D341Med (cell line): ENCODE results near the gene ZNF264.
A peak's percentile ranks its signal among the peaks of the same experiment; 100 is the strongest.
"Not testable (repeated sequence)": the region's sequence is repeated elsewhere in the genome, so short reads cannot be mapped to it uniquely, and the experiment has no call there.

Experiments
- DNase-seq: peaks from one replicate; pipeline ENCODE4 v3.0.0; 2012; ENCODE audit warnings: low spot score

The ZNF264 gene

DNA sequence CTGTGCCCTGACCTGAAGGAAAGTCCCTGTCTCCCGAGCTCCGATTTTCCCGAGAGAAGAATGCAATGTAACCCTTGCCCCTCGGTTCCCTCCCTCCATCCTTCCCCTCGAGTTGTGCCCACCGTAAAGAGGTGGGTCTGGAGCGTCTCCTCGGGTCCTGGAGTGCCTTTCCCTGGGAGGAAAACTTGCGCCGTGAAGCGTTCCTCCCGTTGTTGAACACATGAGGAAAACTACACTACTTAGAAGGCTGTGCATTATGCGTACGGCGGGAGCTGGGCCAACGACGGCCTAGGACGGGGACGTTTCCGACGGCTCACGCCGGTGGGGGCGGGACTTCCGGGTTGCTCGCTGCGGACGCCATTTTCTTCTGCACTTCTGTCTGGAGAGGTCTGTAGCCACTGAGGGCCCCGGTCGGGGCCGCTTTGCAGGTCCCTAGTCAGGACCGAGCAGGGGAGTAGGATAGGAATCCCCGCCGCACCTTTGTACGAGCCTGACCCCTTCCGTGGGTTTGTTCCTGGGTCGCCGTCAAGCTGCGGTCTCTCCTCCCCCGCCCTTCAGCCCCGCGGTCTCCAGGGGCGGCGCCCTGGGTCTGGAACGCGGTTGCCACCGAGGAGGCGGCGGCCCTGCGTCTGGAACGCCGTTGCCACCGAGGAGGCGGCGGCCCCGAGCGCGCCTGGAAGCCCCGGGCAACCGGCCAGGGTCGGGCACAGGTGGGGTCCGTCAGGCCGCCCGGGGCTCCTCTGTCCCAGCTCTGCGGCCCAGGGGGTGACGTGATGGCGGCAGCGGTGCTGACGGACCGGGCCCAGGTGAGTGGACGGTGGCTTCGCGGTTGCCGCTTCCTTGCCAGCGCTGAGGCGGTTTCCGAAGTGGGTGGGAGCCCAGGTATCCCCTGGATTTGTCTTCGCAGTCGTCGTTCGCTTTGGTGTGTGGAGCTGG lies at the start of gene ZNF264:
TSS of gene ZNF264 (plus strand) at position 360 of the 936 bp plus-strand sequence. CDS start at position 774, 414 bp downstream.
- DNase-seq, result peak; percentile 96

DNA sequence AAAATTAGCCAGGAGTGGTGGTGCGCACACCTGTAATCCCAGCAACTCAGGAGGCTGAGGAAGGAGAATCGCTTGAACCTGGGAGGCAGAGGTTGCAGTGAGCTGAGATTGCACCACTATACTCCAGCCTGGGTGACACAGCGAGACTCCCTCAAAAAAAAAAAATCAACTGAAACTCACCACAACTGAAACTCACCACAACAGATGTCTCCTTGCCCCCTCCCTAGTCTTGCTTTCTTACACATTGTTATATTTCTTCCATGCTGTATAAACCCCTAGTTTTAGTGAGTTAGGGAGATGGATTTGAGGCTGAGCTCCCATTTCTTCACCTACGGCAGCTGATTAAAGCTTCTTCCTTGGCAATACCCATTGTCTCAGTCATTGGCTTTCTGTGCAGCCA lies 49.6 kb upstream of the ZNF264 start:
- no peak for DNase-seq

DNA sequence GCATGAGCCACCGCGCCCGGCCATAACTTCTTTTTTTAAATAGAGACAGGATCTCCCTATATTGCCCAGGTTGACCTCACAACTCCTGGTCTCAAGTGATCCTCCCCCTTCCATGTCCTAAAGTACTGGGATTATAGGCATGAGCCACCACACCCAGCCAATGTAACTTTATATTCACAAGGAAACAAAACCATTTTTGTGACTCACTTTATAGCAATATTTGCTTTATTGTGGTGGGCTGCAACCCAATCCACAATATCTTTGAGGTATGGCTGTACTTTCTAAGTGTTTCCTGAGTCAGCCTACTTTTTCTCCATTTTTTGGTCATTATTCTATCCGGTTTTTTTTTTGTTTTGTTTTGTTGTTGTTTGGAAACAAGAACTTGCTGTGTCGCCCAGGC lies 38.4 kb upstream of the ZNF264 start:
- DNase-seq, result no peak

DNA sequence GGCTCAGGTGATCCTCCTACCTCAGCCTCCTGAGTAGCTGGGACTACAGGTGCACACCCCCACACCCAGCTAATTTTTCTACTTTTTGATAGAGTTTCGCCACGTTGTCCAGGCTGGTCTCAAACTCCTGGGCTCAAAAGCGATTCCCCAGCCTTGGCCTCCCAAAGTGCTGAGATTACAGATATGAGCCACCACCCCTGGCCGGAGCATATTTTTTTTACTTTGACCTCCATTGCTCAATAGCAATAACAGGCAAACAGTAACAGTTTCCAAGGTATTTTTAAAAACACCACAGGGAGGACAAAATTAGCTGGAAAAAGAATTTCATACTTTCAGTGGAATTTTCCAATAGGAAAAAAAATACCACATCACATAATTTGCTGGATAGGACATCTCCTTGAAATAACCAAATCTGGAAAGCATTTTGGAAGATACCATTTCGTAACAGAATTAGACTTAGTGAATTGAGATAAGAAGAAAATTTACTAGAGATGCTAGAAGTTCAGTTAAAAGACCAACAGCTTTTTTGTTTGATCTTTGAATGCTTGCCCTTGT lies 29.2 kb upstream of the ZNF264 start:
- no peak for DNase-seq

DNA sequence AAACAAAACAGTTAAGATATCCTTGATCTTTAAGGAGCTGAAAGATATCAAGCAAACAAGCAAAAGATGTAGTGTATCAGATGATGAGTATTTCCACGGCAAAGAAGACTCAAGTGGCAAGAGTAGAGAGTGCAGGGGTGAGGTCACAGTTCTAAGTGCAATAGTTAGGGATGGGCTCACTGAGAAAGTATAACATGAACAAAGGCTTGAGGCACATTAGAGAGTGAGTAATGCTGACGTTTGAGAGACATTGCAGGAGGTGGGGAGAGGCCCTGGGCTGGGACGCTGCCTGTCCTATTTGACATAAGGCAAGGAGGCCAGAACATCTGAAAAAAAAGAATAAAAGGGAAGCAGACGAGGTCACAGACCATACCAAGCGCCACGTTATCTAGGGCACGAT lies 25.5 kb upstream of the ZNF264 start:
- no peak for DNase-seq

DNA sequence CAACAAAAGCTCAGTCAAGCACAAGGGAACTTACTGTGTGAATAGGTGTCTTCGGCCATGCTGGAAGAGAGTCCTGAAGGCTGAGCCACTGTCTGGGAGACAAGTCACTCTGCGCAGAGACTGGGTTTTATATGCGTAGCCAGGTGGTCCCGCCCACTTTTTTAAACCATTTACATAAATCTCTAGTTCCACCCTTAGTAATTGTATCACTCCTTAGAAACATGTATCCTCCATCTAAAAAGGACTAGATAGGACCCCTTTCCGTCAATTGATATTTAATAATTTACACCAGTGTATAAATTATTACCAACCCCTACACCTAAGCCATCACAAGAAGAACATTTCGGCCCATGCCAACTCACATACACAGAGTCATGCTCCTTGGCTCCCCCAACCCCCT lies 23.9 kb upstream of the ZNF264 start, which contains the start of gene DUXA:
TSS of gene DUXA (minus strand) at position 101 of the 400 bp plus-strand sequence. CDS start at position 59, 42 bp downstream.
- no peak for DNase-seq

DNA sequence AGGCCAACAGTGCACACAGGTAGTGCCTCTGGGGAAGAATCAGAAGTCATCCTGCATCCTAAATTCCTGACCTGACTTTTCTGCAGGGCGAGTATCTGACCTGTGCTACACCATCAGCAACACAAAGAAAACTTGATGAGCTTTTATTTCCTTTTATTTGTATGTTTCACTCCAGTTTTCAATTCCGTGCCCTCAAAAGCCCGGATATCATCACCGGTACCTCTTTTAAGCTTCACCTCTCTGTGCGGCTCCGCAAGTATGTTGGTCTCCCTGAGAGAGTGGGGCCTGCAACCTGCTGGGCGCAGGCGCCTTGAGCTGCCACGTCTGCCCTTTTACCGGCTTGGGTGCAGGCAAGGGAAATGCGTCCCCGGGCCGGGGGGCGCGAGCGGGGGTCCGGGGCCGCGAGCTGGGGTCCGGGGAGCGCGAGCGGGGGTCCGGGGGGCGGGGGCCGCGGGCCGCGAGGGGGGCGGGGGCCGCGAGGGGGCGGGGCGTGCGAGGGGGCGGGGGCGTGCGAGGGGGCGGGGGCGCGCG lies 19.7 kb upstream of the ZNF264 start:
- peak; percentile 75 for DNase-seq

DNA sequence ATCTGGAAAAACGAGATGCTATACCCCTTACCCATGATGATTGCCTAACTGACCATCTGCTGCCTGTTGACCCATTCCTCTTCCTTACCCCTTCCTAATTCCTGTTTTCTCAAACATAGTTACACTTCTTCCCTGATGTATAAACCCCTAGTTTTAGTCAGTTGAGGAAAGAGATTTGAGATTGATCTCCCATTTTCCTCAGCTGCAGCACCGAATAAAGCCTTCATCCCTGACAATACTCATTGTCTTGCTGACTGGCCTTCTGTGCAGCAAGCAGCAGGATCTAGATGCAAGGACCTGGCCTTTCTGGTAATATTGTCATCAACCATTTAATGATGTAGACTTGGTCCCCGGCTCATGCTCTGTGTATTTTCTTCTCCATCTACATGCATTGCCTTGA lies 999 bp upstream of the ZNF264 start:
- no peak for DNase-seq

DNA sequence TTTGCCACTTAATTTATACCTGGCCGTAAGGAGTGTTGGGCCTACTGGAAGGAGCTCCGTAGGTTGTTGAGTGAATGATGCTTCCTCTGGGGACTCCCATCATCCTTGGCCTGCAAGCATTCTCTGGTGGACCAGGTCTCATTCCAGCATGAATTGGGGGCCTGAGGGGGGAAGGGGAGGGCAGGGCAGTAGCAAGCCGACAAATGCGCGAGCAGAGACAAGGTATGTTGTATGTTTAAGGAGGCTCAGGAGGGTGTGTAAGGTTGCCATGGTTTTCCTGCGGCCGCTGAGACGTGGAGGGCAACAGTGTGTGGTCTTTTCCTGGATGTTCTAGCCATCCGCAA lies 749 bp downstream of the ZNF264 start:
- no peak for DNase-seq

DNA sequence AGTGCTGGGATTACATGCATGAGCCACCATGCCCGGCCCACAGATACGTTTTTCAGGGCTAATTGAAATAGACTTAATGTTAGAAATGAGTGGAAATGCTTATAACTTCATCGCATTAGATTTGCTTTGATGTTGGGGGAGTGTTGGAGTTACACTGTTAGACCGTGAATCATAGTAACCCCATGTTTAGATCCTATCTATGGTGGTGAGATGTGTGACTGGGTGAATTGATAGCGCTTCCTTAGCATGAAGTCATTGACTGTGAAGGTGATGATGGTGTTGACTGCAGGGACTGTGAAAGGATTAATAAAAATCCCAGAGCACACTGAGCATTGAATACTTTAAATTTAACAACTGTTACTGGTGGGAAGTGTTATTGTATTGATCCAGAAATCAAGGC lies 1.7 kb downstream of the ZNF264 start:
- DNase-seq, result no peak

DNA sequence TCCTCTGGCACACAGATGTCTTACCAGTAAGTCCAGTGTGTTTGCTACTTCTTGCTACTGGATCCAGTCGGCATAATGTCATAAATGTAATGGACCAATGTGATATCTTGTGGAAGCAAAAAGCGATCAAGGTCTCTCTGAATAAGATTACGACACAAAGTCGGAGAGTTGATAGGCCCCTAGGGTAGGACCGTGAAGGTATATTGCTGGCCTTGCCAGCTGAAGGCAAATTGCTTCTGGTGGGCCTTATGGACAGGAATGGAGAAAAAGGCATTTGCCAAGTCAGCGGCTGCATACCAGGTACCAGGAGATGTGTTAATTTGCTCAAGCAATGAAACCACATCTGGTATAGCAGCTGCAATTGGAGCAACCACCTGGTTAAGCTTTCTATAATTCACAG lies 6.6 kb downstream of the ZNF264 start:
- DNase-seq, result not testable (repeated sequence)

DNA sequence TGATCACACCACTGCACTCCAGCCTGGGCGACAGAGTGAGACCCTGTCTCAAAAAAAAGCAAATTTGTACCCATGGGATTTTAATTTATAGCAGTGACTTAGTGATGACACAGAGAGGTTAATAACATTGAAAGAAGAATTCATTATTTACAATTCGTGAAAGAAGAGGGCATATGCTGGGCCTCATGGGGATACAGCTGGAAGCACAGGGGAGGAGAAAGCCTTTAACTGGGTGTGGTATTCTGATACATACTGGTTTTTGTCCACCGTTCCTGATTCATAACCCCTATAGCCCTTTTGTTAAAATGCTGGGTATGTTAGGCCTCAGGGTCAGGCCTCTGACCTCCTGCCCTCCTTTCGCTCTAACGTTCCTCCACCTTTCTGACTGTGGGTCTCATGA lies 10.9 kb downstream of the ZNF264 start:
- no peak for DNase-seq

DNA sequence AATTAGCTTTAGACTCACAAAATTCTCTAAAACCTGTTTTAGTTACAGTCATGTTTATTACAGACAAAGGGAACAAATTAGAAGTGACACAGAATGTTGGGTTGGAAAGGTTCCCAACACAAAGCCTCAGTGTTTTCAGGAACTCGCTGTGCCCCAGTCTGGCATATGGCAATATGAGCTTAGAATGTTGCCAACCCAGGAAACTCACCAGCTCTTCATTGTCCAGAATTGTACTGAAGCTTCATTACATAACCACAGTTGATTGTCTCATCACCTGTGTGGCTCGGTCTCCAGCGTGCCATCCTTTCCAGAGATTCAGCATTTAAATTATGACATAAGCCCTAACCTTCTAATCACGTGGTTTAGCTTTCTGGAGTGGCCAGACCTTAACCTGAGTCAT lies 19.1 kb downstream of the ZNF264 start:
- no peak for DNase-seq

DNA sequence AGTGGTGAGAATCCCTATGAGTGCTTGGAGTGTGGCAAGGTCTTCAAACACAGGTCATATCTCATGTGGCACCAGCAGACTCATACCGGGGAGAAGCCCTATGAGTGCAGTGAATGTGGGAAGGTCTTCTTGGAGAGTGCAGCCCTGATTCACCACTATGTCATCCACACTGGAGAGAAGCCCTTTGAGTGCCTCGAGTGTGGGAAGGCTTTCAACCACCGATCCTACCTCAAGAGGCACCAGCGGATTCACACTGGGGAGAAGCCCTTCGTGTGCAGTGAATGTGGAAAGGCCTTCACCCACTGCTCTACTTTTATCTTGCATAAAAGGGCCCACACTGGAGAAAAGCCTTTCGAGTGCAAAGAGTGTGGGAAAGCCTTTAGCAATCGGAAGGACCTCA lies 20.8 kb downstream of the ZNF264 start:
- no peak for DNase-seq

DNA sequence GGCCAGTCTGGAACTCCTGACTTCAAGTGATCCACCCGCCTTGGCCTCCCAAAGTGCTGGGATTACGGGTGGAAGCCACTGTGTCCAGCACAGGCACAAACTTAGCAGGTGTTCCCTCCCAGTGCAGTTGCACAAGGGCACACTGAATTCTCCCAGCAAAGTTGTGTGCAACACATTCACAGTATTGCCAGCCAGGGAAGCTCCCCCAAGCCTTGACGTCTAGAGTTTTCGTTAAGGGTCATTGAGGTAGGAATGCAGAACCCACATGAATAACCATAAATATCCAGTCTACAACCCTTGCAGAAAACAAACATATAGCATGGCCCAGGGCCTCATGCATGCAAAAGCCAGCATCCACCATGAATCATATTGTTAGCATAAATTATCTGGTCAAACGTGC lies 36.2 kb downstream of the ZNF264 start:
- no peak for DNase-seq

DNA sequence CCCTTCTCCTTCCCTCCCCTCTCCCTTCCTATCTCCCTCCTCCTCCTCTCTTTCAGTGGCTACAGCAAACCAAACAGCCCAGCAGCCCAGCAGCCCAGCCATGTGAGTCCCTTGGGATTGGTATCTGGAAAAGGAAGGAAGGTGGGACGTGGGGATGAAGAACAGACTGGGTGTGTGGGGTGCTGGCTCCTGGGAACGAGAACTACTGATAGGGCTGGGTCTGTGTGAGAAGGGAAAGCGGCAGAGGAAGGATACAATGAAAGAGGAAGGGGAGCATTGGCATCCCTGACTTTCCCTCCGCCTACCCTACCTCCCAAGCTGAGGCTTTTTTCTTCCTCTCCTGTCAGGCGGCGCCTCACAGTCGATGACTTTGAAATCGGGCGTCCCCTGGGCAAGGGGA lies 40.4 kb downstream of the ZNF264 start:
- DNase-seq, result no peak

DNA sequence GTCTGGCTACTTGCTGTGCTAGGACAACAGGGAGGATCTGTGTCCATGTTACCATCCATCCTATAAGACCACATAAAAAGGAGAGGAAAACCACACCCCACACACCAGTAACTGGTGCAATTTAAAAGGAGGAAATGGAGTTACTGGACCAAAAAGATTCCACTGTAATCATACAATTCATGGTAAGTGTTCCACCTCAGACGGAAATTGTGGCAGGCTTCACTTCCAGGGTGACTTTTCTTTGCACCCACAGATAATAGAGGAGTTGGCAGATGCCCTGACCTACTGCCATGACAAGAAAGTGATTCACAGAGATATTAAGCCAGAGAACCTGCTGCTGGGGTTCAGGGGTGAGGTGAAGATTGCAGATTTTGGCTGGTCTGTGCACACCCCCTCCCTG lies 41.9 kb downstream of the ZNF264 start:
- DNase-seq, result no peak

DNA sequence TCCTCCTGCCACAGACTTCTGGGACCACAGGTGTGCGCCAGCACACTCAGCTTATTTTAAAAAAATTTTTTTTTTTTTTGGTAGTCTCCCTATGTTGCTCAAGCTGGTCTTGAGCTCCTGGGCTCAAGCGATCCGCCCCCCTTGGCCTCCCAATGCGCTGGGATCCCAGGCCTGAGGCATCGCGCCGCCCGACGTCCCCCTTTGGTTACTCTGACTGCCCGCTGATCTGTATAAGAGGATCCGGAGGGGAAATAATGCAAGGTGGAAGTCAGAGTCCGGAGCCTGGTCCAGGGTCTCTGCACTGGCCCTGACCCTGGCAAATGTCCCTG lies 48.6 kb downstream of the ZNF264 start:
- no peak for DNase-seq

DNA sequence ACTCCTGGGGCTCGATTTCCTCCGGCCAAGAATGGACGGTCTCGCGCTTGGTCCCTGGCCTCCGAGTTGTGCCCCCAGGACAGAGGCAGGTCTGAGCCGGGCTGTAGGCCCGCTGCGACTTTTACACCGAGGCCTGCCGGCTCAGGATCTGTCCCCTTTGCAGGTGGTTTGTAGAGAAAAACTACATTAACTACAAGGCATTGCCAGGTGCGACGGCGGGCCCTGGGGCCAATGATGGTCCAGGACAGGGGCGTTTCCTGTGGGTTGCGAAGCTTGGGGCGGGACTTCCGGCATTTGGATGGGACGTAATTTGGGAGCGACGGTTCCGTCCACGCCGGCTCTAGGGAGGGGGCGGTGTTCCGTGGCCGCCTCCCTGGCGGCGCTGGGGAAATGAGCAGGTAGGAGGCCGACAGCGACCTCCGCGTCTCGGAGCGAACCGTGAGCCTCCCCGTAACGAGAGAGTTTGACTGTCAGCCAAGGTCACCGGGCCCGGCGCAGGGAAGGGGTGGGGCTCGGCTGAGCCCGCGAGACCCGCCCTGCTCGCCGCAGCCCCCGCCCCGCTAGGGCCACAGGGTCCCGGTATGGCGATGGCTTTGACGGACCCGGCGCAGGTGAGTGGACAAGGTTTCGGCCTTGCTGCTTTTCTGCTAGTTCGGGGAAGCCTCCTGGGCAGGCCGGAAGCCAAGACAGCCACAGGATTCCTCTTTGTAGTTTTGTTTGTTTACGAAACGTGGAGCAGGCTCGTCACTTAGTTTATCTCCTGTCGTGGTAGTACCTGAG lies 49.2 kb downstream of the ZNF264 start, which contains the start of gene ZNF805:
TSS of gene ZNF805 (plus strand) at position 322 of the 780 bp plus-strand sequence. CDS start at position 582, 260 bp downstream.
- DNase-seq, result peak; percentile 98

DNA sequence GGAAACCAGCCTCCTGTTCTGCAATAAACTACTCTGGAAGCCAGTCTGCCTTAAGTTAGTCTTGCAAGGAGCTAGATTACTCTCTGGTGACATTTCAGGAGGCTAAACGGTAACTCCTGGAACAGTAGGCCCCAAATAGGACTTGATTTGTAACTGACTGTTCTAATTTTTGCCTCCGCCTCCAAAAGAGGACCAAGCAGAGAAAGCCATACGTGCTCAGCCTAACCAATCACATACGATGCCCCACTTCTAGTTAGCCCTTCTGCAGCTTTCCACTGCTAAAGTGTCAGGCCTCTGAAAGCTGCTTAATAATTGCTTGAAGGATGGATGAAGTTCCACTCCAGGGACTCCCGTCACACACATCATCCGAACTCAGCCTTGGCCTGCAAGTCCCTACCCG lies 49.9 kb downstream of the ZNF264 start:
- no peak for DNase-seq

DNA sequence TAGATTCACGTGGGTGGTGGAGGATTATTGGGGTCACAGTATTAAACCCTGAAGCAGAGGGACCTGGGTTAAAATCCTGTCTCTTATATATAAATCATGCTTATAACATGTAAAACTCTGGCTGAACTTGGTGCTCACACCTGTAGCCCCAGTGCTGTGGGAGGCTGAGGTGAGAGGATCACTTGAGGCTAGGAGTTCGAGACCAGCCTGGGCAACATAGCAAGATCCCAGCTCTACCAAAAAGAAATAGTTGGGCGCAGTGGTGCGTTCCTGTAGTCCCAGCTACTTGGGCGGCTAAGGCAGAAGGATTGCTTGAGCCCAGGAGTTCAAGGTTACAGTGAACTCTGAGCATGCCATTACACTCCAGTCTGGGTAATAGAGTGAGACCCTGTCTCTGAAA lies 51.5 kb downstream of the ZNF264 start:
- DNase-seq, result no peak

DNA sequence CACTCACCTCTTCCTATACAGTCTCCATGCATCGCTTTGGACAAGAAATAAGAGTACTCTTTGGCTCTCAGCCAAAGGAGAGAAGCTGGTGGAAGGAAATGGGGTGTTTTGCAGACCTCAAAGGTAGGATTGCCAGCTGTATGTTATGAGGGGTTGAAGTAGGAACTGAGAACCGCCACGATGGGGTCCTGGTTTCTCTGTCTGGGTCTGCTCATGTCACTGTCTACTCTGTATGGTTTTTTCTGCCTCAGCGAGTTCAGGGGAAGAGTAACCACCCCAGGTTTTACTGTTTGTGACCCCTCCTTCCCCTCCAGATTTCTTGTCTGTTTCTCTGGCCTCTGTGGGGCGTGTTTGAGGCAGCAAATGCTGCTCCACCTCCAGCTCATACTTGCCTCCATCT lies 53.2 kb downstream of the ZNF264 start:
- DNase-seq, result no peak

DNA sequence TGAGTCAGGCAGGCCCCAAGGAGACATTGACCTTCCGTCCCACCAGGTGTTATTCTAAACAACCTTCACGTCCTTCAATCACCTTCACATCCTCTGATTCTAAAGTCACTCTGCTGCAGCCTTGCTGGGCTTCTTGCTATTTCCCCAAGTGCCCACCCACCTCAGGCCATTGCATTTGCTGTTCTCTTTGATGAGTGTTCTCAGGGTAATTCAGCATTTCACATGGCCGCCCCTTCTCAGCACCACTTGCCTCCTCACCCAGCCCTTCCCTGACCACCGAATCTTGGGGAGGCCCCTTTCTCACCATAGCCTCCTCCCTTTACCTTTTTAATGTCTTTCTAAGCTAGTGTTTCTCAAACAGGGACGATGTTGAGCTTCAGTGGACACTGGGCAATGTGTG lies 53.8 kb downstream of the ZNF264 start:
- DNase-seq, result no peak
